AG10803 (cell line): Measurements from ENCODE around the gene CCDC7.

Experiments used
- DNase-seq: peaks from one replicate; pipeline ENCODE4 v3.0.0; 2010; ENCODE audit warnings: low read depth
- H3K4me3 ChIP-seq: 2 replicates; pipeline ENCODE4 v1.5.1; 2011; ENCODE audit warnings: mild to moderate bottlenecking, low read length, control low read depth
- CTCF ChIP-seq: conservative IDR thresholded peaks from 2 replicates; pipeline ENCODE4 v1.5.1; 2011; ENCODE audit warnings: mild to moderate bottlenecking, low read length, control low read depth, inconsistent platforms

Gene CCDC7

GRCh38 chr10:32846974-32847373, 401.0 kb downstream of the CCDC7 start:
- TF ChIP-seq CTCF = no peak
- DNase-seq = no peak
- no peak overlapping the region for H3K4me3 ChIP-seq

- no peak for TF ChIP-seq CTCF
- DNase-seq = no peak
- no peak overlapping the region for H3K4me3 ChIP-seq
These were observed 405.4 kb downstream of the CCDC7 start for GRCh38 chr10:32851301-32851700.

- no peak for TF ChIP-seq CTCF
- no peak for DNase-seq
- H3K4me3 ChIP-seq = no peak overlapping the region
These were observed 408.5 kb downstream of the CCDC7 start for GRCh38 chr10:32854435-32854834.

GRCh38 chr10:32865170-32865569, 419.2 kb downstream of the CCDC7 start:
- no peak overlapping the region for H3K4me3 ChIP-seq
- no peak for DNase-seq
- no peak for TF ChIP-seq CTCF

- TF ChIP-seq CTCF = no peak
- no peak for DNase-seq
These were observed 432.0 kb downstream of the CCDC7 start for GRCh38 chr10:32877915-32878314.

GRCh38 chr10:32878646-32879045, 432.7 kb downstream of the CCDC7 start:
- H3K4me3 ChIP-seq = no peak overlapping the region
- TF ChIP-seq CTCF = no peak
- no peak for DNase-seq

More at GRCh38 chr10:32877915-32878314, 432.0 kb downstream of the CCDC7 start:
- H3K4me3 ChIP-seq = no peak overlapping the region

GRCh38 chr10:32882076-32882475, 436.1 kb downstream of the CCDC7 start:
- no peak overlapping the region for H3K4me3 ChIP-seq
- no peak for DNase-seq
- TF ChIP-seq CTCF = no peak
